Loucy (cell line): ENCODE measurements around the gene STIM1.

Source experiments
- H2AFZ ChIP-seq: fragments of 200-600 bp; sonication (generic); 2 replicates; pipeline ENCODE4 v1.6.0; 2016; ENCODE audit warnings: antibody characterized with exemption, mild to moderate bottlenecking, low read length, moderate library complexity
- H3F3A ChIP-seq: fragments of 200-600 bp; 2 replicates; pipeline ENCODE4 v1.6.0; 2016; ENCODE audit warnings: antibody characterized with exemption, low read depth, mild to moderate bottlenecking
- H3K27me3 ChIP-seq: fragments of 200-600 bp; sonication (generic); 2 replicates; pipeline ENCODE4 v1.6.1; 2014; ENCODE audit warnings: low read length, mild to moderate bottlenecking; ENCODE audit not compliant: insufficient read depth, poor library complexity, severe bottlenecking
- H3K36me3 ChIP-seq: fragments of 200-600 bp; sonication (generic); 2 replicates; pipeline ENCODE4 v1.6.1; 2016; ENCODE audit warnings: low read length; ENCODE audit not compliant: insufficient read depth
- H3K4me1 ChIP-seq: fragments of 200-600 bp; sonication (generic); 2 replicates; pipeline ENCODE4 v1.5.1; 2014; ENCODE audit warnings: low read length, mild to moderate bottlenecking; ENCODE audit not compliant: insufficient read depth, poor library complexity, severe bottlenecking
- H3K4me2 ChIP-seq: fragments of 200-600 bp; sonication (generic); 2 replicates; pipeline ENCODE4 v1.6.0; 2014; ENCODE audit warnings: antibody characterized with exemption, low read length, low read depth, mild to moderate bottlenecking; ENCODE audit not compliant: poor library complexity, severe bottlenecking
- H3K4me3 ChIP-seq: fragments of 200-600 bp; sonication (generic); 2 replicates; pipeline ENCODE4 v1.5.1; 2014; ENCODE audit warnings: low read length, mild to moderate bottlenecking, mixed read lengths; ENCODE audit not compliant: poor library complexity, severe bottlenecking
- H3K79me2 ChIP-seq: fragments of 200-600 bp; sonication (generic); 2 replicates; pipeline ENCODE4 v1.6.1; 2014; ENCODE audit warnings: low read length; ENCODE audit not compliant: insufficient read depth
- H3K9ac ChIP-seq: fragments of 200-600 bp; sonication (generic); 2 replicates; pipeline ENCODE4 v1.6.0; 2014; ENCODE audit warnings: mild to moderate bottlenecking, low read depth, low read length, moderate library complexity; ENCODE audit not compliant: poor library complexity, severe bottlenecking
- H3K9me2 ChIP-seq: fragments of 200-600 bp; sonication (generic); replicated peaks from 2 replicates; pipeline ENCODE4 v1.6.1; 2016; ENCODE audit warnings: low read depth, low read length, mixed read lengths
- H3K9me3 ChIP-seq: fragments of 200-600 bp; sonication (generic); 2 replicates; pipeline ENCODE4 v1.6.1; 2014; ENCODE audit warnings: mild to moderate bottlenecking, antibody characterized with exemption, low read length, low read depth; ENCODE audit not compliant: insufficient read depth
- H4K20me1 ChIP-seq: fragments of 200-600 bp; sonication (generic); 2 replicates; pipeline ENCODE4 v1.6.0; 2014; ENCODE audit warnings: antibody characterized with exemption, low read length, mild to moderate bottlenecking; ENCODE audit not compliant: insufficient read depth, poor library complexity, severe bottlenecking
- CTCF ChIP-seq: fragments of 200-600 bp; sonication (generic); conservative IDR thresholded peaks from 2 replicates; pipeline ENCODE4 v1.5.1; 2014; ENCODE audit warnings: mild to moderate bottlenecking, antibody characterized with exemption, low read length
- EZH2phosphoT487 ChIP-seq: fragments of 200-600 bp; IDR thresholded peaks from 2 replicates; pipeline ENCODE4 v1.6.1; 2018; ENCODE audit warnings: antibody characterized with exemption, mild to moderate bottlenecking, moderate library complexity, borderline replicate concordance

STIM1 gene

GRCh38 chr11:4035985-4036384, 180.5 kb downstream of the STIM1 start:
- peaks cover 49% of the 10 kb centered on the region for H3K79me2 ChIP-seq
- TF ChIP-seq CTCF (no peak), EZH2phosphoT487 (no peak)
- peaks cover 10% of the 10 kb centered on the region; the same call in 1 of the 2 replicates for H3K9me3 ChIP-seq

GRCh38 chr11:4039011-4039410, 183.5 kb downstream of the STIM1 start:
- H3K27me3 ChIP-seq, result no peaks in the 10 kb centered on the region
- H3F3A ChIP-seq, result no peaks in the 10 kb centered on the region
- H3K36me3 ChIP-seq, result no peaks in the 10 kb centered on the region
- H3K9me3 ChIP-seq, result peaks cover 4% of the 10 kb centered on the region; the same call in 1 of the 2 replicates
- no peak overlapping the region for H3K9ac ChIP-seq
- TF ChIP-seq CTCF (no peak), EZH2phosphoT487 (no peak)
- H4K20me1 ChIP-seq, result peaks cover 6% of the 10 kb centered on the region
- no peak overlapping the region for H3K4me3 ChIP-seq
- no peak overlapping the region for H2AFZ ChIP-seq
- peaks cover 71% of the 10 kb centered on the region for H3K79me2 ChIP-seq
- no peak overlapping the region for H3K4me2 ChIP-seq
- peaks cover 9% of the 10 kb centered on the region for H3K4me1 ChIP-seq
- no peaks in the 10 kb centered on the region for H3K9me2 ChIP-seq

More at GRCh38 chr11:4035985-4036384, 180.5 kb downstream of the STIM1 start:
- Histone ChIP-seq H3K36me3 (peaks cover 4% of the 10 kb centered on the region; the same call in 1 of the 2 replicates), H3F3A (no peaks in the 10 kb centered on the region), H3K9ac (no peak overlapping the region), H4K20me1 (no peaks in the 10 kb centered on the region), H2AFZ (no peak overlapping the region), H3K4me2 (no peak overlapping the region), H3K4me1 (peaks cover 9% of the 10 kb centered on the region), H3K27me3 (no peaks in the 10 kb centered on the region), H3K9me2 (no peaks in the 10 kb centered on the region), H3K4me3 (no peak overlapping the region)

- no peak overlapping the region for H2AFZ ChIP-seq
- H3K36me3 ChIP-seq, result no peaks in the 10 kb centered on the region
- H4K20me1 ChIP-seq, result peaks cover 6% of the 10 kb centered on the region
- H3K9ac ChIP-seq, result no peak overlapping the region
- no peaks in the 10 kb centered on the region for H3K9me2 ChIP-seq
- no peak overlapping the region for H3K4me3 ChIP-seq
- H3K79me2 ChIP-seq, result peaks cover 76% of the 10 kb centered on the region
- no peak overlapping the region for H3K4me2 ChIP-seq
- H3K4me1 ChIP-seq, result peaks cover 9% of the 10 kb centered on the region
- no peaks in the 10 kb centered on the region for H3K27me3 ChIP-seq
- TF ChIP-seq EZH2phosphoT487, result no peak
- no peak for TF ChIP-seq CTCF
- H3K9me3 ChIP-seq, result peaks cover 4% of the 10 kb centered on the region; the same call in 1 of the 2 replicates
- no peaks in the 10 kb centered on the region for H3F3A ChIP-seq
These were observed 185.0 kb downstream of the STIM1 start for GRCh38 chr11:4040461-4040860.
